Measurements from ENCODE around the gene PCMT1. TPM values are rescaled to one million over a fixed set of nuclear protein-coding genes. Genes with fewer than 3 reads are reported as not detected.

Gene PCMT1
- total RNA-seq, 2 donors from 2014 or later, result 83.5 to 86.2 TPM

- peaks cover 22% of the 10 kb centered on the region for H3K27me3 Mint-ChIP-seq (ENCODE audit: low read depth)
- no peaks in the 10 kb centered on the region for H3K9me3 Mint-ChIP-seq
- no peak overlapping the region for H3K4me3 Mint-ChIP-seq
- no peak for ATAC-seq (replicated peaks in 1 of 2)
- H3K4me1 Mint-ChIP-seq (ENCODE audit: low read depth), result peaks cover 18% of the 10 kb centered on the region
- H3K27ac Mint-ChIP-seq, result no peak overlapping the region
- DNase-seq, result no peak
- no peaks in the 10 kb centered on the region for H3K36me3 Mint-ChIP-seq (ENCODE audit: insufficient read depth in 2 of 2)
Measured at GRCh38 chr6:149854532-149854931, 105.0 kb downstream of the PCMT1 start.

- no peak overlapping the region for H3K27ac Mint-ChIP-seq
- no peak overlapping the region for H3K4me3 Mint-ChIP-seq
- peaks cover 18% of the 10 kb centered on the region for H3K4me1 Mint-ChIP-seq (ENCODE audit: low read depth)
- no peaks in the 10 kb centered on the region for H3K9me3 Mint-ChIP-seq
- no peaks in the 10 kb centered on the region for H3K36me3 Mint-ChIP-seq (ENCODE audit: insufficient read depth in 2 of 2)
- ATAC-seq (replicated peaks in 1 of 2), result no peak
- no peak for DNase-seq
- peaks cover 17% of the 10 kb centered on the region for H3K27me3 Mint-ChIP-seq (ENCODE audit: low read depth)
Measured at GRCh38 chr6:149855040-149855654, 105.6 kb downstream of the PCMT1 start.

- no peak for ATAC-seq (replicated peaks in 1 of 2)
- Mint-ChIP-seq H3K27ac (no peak overlapping the region), H3K9me3 (no peaks in the 10 kb centered on the region), H3K4me1 (ENCODE audit: low read depth) (peaks cover 18% of the 10 kb centered on the region), H3K4me3 (no peak overlapping the region), H3K36me3 (ENCODE audit: insufficient read depth in 2 of 2) (no peaks in the 10 kb centered on the region), H3K27me3 (ENCODE audit: low read depth) (peaks cover 21% of the 10 kb centered on the region)
- DNase-seq, result no peak
Measured at GRCh38 chr6:149855741-149856140, 106.2 kb downstream of the PCMT1 start.

- no peaks in the 10 kb centered on the region for H3K9me3 Mint-ChIP-seq
- no peak overlapping the region for H3K27ac Mint-ChIP-seq
- peaks cover 16% of the 10 kb centered on the region for H3K4me1 Mint-ChIP-seq (ENCODE audit: low read depth)
- H3K4me3 Mint-ChIP-seq, result no peak overlapping the region
- H3K27me3 Mint-ChIP-seq (ENCODE audit: low read depth), result peaks cover 21% of the 10 kb centered on the region
- DNase-seq (no peak), ATAC-seq (replicated peaks in 1 of 2) (no peak)
- H3K36me3 Mint-ChIP-seq (ENCODE audit: insufficient read depth in 2 of 2), result no peaks in the 10 kb centered on the region
Measured at GRCh38 chr6:149856256-149856994, 106.9 kb downstream of the PCMT1 start.

- Mint-ChIP-seq H3K4me3 (no peak overlapping the region), H3K4me1 (ENCODE audit: low read depth) (peaks cover 10% of the 10 kb centered on the region), H3K27ac (no peak overlapping the region), H3K36me3 (ENCODE audit: insufficient read depth in 2 of 2) (no peaks in the 10 kb centered on the region), H3K27me3 (ENCODE audit: low read depth) (peaks cover 28% of the 10 kb centered on the region), H3K9me3 (no peaks in the 10 kb centered on the region)
- ATAC-seq (replicated peaks in 1 of 2) (no peak), DNase-seq (no peak)
Measured at GRCh38 chr6:149857541-149857940, 108.0 kb downstream of the PCMT1 start.

GRCh38 chr6:149859368-149859767 is 109.8 kb downstream of the PCMT1 start:
- Mint-ChIP-seq H3K4me3 (no peak overlapping the region), H3K27ac (no peak overlapping the region), H3K36me3 (ENCODE audit: insufficient read depth in 2 of 2) (no peaks in the 10 kb centered on the region), H3K4me1 (ENCODE audit: low read depth) (peaks cover 12% of the 10 kb centered on the region), H3K9me3 (no peaks in the 10 kb centered on the region), H3K27me3 (ENCODE audit: low read depth) (peaks cover 33% of the 10 kb centered on the region)
- DNase-seq (no peak), ATAC-seq (replicated peaks in 1 of 2) (no peak)

- ATAC-seq (replicated peaks in 1 of 2), result no peak
- no peak overlapping the region for H3K27ac Mint-ChIP-seq
Measured at GRCh38 chr6:149859938-149860337, 110.4 kb downstream of the PCMT1 start.

GRCh38 chr6:149860513-149860833 is 110.9 kb downstream of the PCMT1 start:
- Mint-ChIP-seq H3K4me1 (ENCODE audit: low read depth) (peaks cover 12% of the 10 kb centered on the region), H3K9me3 (no peaks in the 10 kb centered on the region), H3K27me3 (ENCODE audit: low read depth) (peaks cover 33% of the 10 kb centered on the region), H3K27ac (no peak overlapping the region), H3K36me3 (ENCODE audit: insufficient read depth in 2 of 2) (no peaks in the 10 kb centered on the region), H3K4me3 (no peak overlapping the region)
- no peak for DNase-seq
- ATAC-seq (replicated peaks in 1 of 2), result no peak

More at GRCh38 chr6:149859938-149860337, 110.4 kb downstream of the PCMT1 start:
- Mint-ChIP-seq H3K9me3 (no peaks in the 10 kb centered on the region), H3K36me3 (ENCODE audit: insufficient read depth in 2 of 2) (no peaks in the 10 kb centered on the region), H3K27me3 (ENCODE audit: low read depth) (peaks cover 33% of the 10 kb centered on the region), H3K4me1 (ENCODE audit: low read depth) (peaks cover 12% of the 10 kb centered on the region), H3K4me3 (no peak overlapping the region)
- no peak for DNase-seq

Other genes with a start within 250 kb of the PCMT1 start
- 10 to 100 TPM; 29.5 to 42.0 TPM for gene PPIL4, start 203.7 kb upstream of the PCMT1 start, total RNA-seq
- gene GINM1, start 183.4 kb upstream of the PCMT1 start, total RNA-seq, result 10 to 100 TPM; 15.3 to 23.3 TPM
- gene KATNA1, start 101.0 kb upstream of the PCMT1 start, total RNA-seq, result 10 to 100 TPM; 27.2 to 37.2 TPM
- 10 to 100 TPM; 24.0 to 24.6 TPM for gene LATS1, start 31.6 kb upstream of the PCMT1 start, total RNA-seq
- gene NUP43, start 3.2 kb upstream of the PCMT1 start, total RNA-seq, result 10 to 100 TPM; 66.6 to 78.7 TPM
- gene LRP11, start 114.6 kb downstream of the PCMT1 start, total RNA-seq, result 10 to 100 TPM in 1 of 2 donors, 1 to 10 TPM in 1; 6.0 to 10.6 TPM
- gene RAET1E, start 148.4 kb downstream of the PCMT1 start, total RNA-seq, result not detected
- not detected for gene RAET1G, start 173.4 kb downstream of the PCMT1 start, total RNA-seq
- gene ULBP2, start 192.3 kb downstream of the PCMT1 start, total RNA-seq, result 1 to 10 TPM in 1 of 2 donors, under 1 TPM in 1; 1.00 to 1.5 TPM
- 10 to 100 TPM in 1 of 2 donors, 1 to 10 TPM in 1; 9.4 to 12.4 TPM for gene ULBP1, start 214.2 kb downstream of the PCMT1 start, total RNA-seq